Measurements from ENCODE around the gene CHCHD6.

GRCh38 chr3:126696701-126697267 lies 7.3 kb upstream of the CHCHD6 start:
- TF ChIP-seq CTCF (IDR thresholded peaks at IDR 0.05; ENCODE audit: extremely low read depth in 1 of 2, insufficient read depth in 1 of 2, low read depth in 1 of 2, low read length in 2 of 2): no peak
- no peak for TF ChIP-seq POLR2A (IDR thresholded peaks at IDR 0.05; ENCODE audit: low read depth, low read length)

All from endothelial cell of umbilical vein (primary cell).